ENCODE results near the gene HDAC3.

The HDAC3 gene

GRCh38 chr5:141598391-141599345 lies 38.0 kb downstream of the HDAC3 start:
- no peak for DNase-seq

GRCh38 chr5:141597814-141598213 lies 38.8 kb downstream of the HDAC3 start:
- DNase-seq, result no peak

GRCh38 chr5:141597394-141597793 lies 39.3 kb downstream of the HDAC3 start:
- DNase-seq, result no peak

GRCh38 chr5:141596867-141597266 lies 39.8 kb downstream of the HDAC3 start:
- DNase-seq, result no peak

- no peak for DNase-seq
These were observed 46.5 kb downstream of the HDAC3 start for GRCh38 chr5:141590127-141590526.

- no peak for DNase-seq
These were observed 50.4 kb downstream of the HDAC3 start for GRCh38 chr5:141586246-141586645.

- no peak for DNase-seq
These were observed 51.1 kb downstream of the HDAC3 start for GRCh38 chr5:141585594-141585993.

- no peak for DNase-seq
These were observed 62.5 kb downstream of the HDAC3 start for GRCh38 chr5:141574122-141574510.

- DNase-seq, result no peak
These were observed 63.0 kb downstream of the HDAC3 start for GRCh38 chr5:141573489-141574121.
